Loucy (cell line): ENCODE results near the gene SLC31A1.

ENCODE experiments used
- CTCF ChIP-seq: fragments of 200-600 bp; sonication (generic); conservative IDR thresholded peaks from 2 replicates; pipeline ENCODE4 v1.5.1; 2014; ENCODE audit warnings: mild to moderate bottlenecking, antibody characterized with exemption, low read length
- EZH2phosphoT487 ChIP-seq: fragments of 200-600 bp; IDR thresholded peaks from 2 replicates; pipeline ENCODE4 v1.6.1; 2018; ENCODE audit warnings: antibody characterized with exemption, mild to moderate bottlenecking, moderate library complexity, borderline replicate concordance

GRCh38 chr9:113296796-113297558 is 75.6 kb downstream of the SLC31A1 start:
- TF ChIP-seq CTCF: no peak
- TF ChIP-seq EZH2phosphoT487: no peak
